Epithelial cell of proximal tubule (primary cell): Measurements from ENCODE around the gene LRRC32. TPM values are rescaled to one million over a fixed set of nuclear protein-coding genes. Genes with fewer than 3 reads are reported as not detected.

Experiments used
- DNase-seq: peaks from one replicate; pipeline ENCODE4 v3.0.0-alpha.2; 2011; ENCODE audit warnings: low read depth
- H3K4me3 ChIP-seq: 2 replicates; pipeline ENCODE4 v1.5.1; 2011; ENCODE audit warnings: low read depth, mild to moderate bottlenecking, low read length
- total RNA-seq: library from RNA; depleted of rRNA; stranded (reverse); fragments of >200 nt; gene quantifications from 2 replicates; pipeline ENCODE4 v1.2.3, GENCODE V29; 2015
- TF ChIP-seq, protein P1 (sequence below): conservative IDR thresholded peaks from 2 replicates; pipeline ENCODE4 v1.5.1; 2012; ENCODE audit warnings: low read depth, mild to moderate bottlenecking, low read length

The LRRC32 gene
- total RNA-seq, 1 donor from 2014 or later: 0.29 TPM

DNA sequence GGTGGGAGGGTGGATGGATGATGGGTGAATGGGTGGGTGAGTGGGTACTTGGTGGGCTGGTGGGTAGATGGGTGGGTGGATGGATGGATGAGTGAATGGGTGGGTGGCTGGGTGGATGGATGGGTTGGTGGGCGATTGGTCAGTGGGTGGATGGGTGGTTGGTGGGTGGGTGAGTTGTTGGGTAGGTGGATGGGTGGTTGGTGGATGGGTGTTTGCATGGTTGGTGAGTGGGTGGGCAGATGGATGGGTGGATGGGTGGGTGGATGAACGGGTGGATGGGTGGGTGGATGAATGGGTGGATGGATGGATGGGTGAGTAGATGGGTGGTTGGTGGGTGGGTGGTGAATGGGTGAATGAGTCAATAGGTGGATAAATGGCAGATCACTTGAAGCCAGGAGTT lies 43.0 kb upstream of the LRRC32 start:
- DNase-seq: no peak
- no peak overlapping the region for H3K4me3 ChIP-seq
- TF ChIP-seq, protein P1, sequence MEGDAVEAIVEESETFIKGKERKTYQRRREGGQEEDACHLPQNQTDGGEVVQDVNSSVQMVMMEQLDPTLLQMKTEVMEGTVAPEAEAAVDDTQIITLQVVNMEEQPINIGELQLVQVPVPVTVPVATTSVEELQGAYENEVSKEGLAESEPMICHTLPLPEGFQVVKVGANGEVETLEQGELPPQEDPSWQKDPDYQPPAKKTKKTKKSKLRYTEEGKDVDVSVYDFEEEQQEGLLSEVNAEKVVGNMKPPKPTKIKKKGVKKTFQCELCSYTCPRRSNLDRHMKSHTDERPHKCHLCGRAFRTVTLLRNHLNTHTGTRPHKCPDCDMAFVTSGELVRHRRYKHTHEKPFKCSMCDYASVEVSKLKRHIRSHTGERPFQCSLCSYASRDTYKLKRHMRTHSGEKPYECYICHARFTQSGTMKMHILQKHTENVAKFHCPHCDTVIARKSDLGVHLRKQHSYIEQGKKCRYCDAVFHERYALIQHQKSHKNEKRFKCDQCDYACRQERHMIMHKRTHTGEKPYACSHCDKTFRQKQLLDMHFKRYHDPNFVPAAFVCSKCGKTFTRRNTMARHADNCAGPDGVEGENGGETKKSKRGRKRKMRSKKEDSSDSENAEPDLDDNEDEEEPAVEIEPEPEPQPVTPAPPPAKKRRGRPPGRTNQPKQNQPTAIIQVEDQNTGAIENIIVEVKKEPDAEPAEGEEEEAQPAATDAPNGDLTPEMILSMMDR: no peak

GRCh38 chr11:76712125-76712524 lies 41.6 kb upstream of the LRRC32 start:
- no peak for DNase-seq
- no peak overlapping the region for H3K4me3 ChIP-seq
- TF ChIP-seq, protein P1: no peak

DNA sequence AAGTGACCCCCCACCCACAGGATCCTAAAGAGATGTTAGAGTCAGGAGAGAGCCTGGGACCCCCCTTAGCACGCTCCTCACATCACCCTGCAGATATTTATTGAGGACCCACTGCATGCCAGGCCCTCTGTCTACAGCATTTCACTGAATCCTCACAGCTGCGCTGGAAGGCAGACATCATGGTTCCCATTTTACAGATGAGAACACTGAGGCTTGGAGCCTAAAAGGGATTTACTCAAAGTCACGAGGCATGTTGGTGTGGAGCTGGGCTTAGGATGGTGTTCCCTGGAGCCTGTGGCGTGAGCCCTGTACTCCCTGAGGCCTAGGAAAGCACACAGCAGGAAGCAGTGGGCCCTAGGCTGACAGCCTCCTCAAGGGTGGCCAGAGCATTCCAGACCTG lies 39.2 kb upstream of the LRRC32 start:
- no peak overlapping the region for H3K4me3 ChIP-seq
- TF ChIP-seq, protein P1: no peak
- no peak for DNase-seq

DNA sequence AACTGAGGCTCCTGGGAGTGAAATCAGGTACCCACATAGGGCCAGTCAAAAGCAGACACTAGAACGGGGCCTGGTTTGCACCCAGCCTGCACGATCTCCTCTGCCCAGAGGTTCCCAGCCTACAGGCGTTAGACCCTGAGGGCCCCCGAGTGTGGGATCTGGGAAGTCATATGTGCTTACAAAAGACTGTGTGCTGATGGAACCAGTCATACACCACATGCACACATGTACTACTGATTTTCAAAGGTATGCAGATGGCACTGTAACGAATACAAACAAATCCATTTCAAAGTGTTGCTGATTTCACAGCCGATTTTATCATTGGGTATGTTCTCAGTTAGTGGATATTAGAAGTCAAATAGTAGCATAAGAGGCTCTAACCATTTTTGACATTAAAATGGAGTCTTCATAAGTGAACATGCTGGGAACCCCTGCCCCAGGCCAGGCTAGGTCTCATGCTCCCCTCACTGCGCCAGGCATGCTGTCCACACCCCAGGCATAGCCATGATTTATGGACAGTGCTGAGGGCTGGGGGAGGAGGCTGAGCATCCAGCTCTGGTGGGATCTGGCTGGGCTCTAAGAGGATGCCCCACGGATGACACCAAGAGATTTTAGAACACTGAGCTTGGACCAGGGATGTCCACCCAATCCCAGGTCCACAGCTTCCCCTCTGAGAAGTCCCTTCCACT lies 38.6 kb upstream of the LRRC32 start:
- no peak overlapping the region for H3K4me3 ChIP-seq
- no peak for DNase-seq
- TF ChIP-seq, protein P1: no peak

GRCh38 chr11:76707293-76707825 lies 36.8 kb upstream of the LRRC32 start:
- no peak overlapping the region for H3K4me3 ChIP-seq
- TF ChIP-seq, protein P1: no peak
- DNase-seq: no peak

- DNase-seq: no peak
- TF ChIP-seq, protein P1: no peak
These were observed 36.1 kb upstream of the LRRC32 start for GRCh38 chr11:76706667-76707066.

GRCh38 chr11:76705826-76706225 lies 35.3 kb upstream of the LRRC32 start:
- DNase-seq: no peak
- TF ChIP-seq, protein P1: no peak
- no peak overlapping the region for H3K4me3 ChIP-seq

More at GRCh38 chr11:76706667-76707066, 36.1 kb upstream of the LRRC32 start:
- H3K4me3 ChIP-seq: no peak overlapping the region
